Fibroblast of lung (primary cell): ENCODE data around the gene DGCR8. TPM values are rescaled to one million over a fixed set of nuclear protein-coding genes. Genes with fewer than 3 reads are reported as not detected.

Experiments used
- DNase-seq, 2 donors: peaks; one replicate each; pipeline versions ENCODE4 v3.0.0 to v3.0.0-alpha.2; 2010; ENCODE audit warnings: low read depth in 2 of 2
- H2AFZ ChIP-seq: 2 replicates; pipeline ENCODE4 v1.5.1; 2012; ENCODE audit warnings: low read length, control low read depth, inconsistent platforms
- H3K27ac ChIP-seq: 2 replicates; pipeline ENCODE4 v1.5.1; 2011; ENCODE audit warnings: low read length, control low read depth; ENCODE audit not compliant: insufficient read depth
- H3K27me3 ChIP-seq: 2 replicates; pipeline ENCODE4 v1.5.1; 2011; ENCODE audit warnings: mild to moderate bottlenecking, low read length; ENCODE audit not compliant: control insufficient read depth, insufficient read depth
- H3K36me3 ChIP-seq: 2 replicates; pipeline ENCODE4 v1.5.1; 2011; ENCODE audit warnings: low read length; ENCODE audit not compliant: control insufficient read depth, insufficient read depth
- H3K4me1 ChIP-seq: 2 replicates; pipeline ENCODE4 v1.5.1; 2011; ENCODE audit warnings: low read length; ENCODE audit not compliant: control insufficient read depth, insufficient read depth; ENCODE audit errors: extremely low read depth
- H3K4me2 ChIP-seq: 2 replicates; pipeline ENCODE4 v1.5.1; 2011; ENCODE audit warnings: low read length, control low read depth; ENCODE audit not compliant: insufficient read depth; ENCODE audit errors: extremely low read depth
- H3K4me3 ChIP-seq, 4 experiments: fragments of 200-600 bp in 1 of 4; sonication (generic) in 1 of 4; replicated peaks in 1 of 4; 2 replicates each; pipeline ENCODE4 v1.5.1; 2011 to 2016; ENCODE audit warnings: low read length in 4 of 4, low read depth in 3 of 4, mild to moderate bottlenecking in 3 of 4, control low read depth in 2 of 4, inconsistent platforms in 1 of 4, mixed read lengths in 1 of 4; ENCODE audit not compliant: insufficient read depth in 1 of 4; ENCODE audit errors: control extremely low read depth in 1 of 4
- H3K79me2 ChIP-seq: 2 replicates; pipeline ENCODE4 v1.5.1; 2012; ENCODE audit warnings: mild to moderate bottlenecking, low read length, inconsistent platforms; ENCODE audit not compliant: control insufficient read depth, insufficient read depth
- H3K9ac ChIP-seq: 2 replicates; pipeline ENCODE4 v1.5.1; 2011; ENCODE audit warnings: mild to moderate bottlenecking, low read length, control low read depth; ENCODE audit not compliant: insufficient read depth
- H3K9me3 ChIP-seq: 2 replicates; pipeline ENCODE4 v1.5.1; 2012; ENCODE audit warnings: low read depth, low read length; ENCODE audit not compliant: control insufficient read depth, insufficient read depth
- H4K20me1 ChIP-seq: 2 replicates; pipeline ENCODE4 v1.5.1; 2011; ENCODE audit warnings: low read length; ENCODE audit not compliant: control insufficient read depth, insufficient read depth; ENCODE audit errors: extremely low read depth
- CTCF ChIP-seq, 2 donors: IDR thresholded peaks in 1 of 2; conservative IDR thresholded peaks in 1 of 2; 1 replicate in 1 of 2; 2 replicates in 1 of 2; pipeline ENCODE4 v1.5.1; 2011 to 2012; ENCODE audit warnings: low read length in 2 of 2, control low read depth in 1 of 2, inconsistent platforms in 1 of 2, low read depth in 1 of 2, mild to moderate bottlenecking in 1 of 2
- EZH2 ChIP-seq: IDR thresholded peaks from 2 replicates; pipeline ENCODE4 v1.5.1; 2012; ENCODE audit warnings: low read length, control low read depth, mild to moderate bottlenecking; ENCODE audit errors: missing control alignments
- polyA plus RNA-seq, 2 donors: library from polyadenylated mRNA; depleted of rRNA in 1 of 2; stranded (reverse) in 1 of 2; unstranded in 1 of 2; fragments of >200 nt; gene quantifications; 2 replicates each; pipeline ENCODE4 v1.2.1, GENCODE V29; 2011 to 2012; ENCODE audit warnings: missing spikeins in 1 of 2
- total RNA-seq: library from RNA; depleted of rRNA; stranded (reverse); fragments of >200 nt; gene quantifications from 2 replicates; pipeline ENCODE4 v1.2.1, GENCODE V29; 2014

The DGCR8 gene
- total and polyA plus RNA-seq, 2 donors (not counting 1 experiment from before 2014, with no cell fraction given) = 18.8 to 21.3 TPM

DNA sequence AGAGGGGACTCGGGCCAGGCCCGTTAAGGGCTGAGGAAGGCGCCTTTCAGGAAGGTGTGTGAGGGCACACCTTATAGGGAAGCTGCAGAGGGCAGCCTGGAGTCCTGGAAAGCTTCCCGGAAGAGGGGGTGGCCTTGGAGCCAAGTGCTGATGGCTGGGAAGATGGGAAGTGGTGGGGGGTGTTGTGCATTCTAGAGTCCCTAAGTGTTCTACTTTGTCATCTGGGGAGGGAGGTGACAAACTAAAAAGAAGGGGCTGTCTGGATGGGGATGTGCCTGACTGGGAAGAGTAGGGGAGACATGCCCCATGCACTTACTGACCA is 58.3 kb downstream of the DGCR8 start:
- Histone ChIP-seq H2AFZ (no peak overlapping the region), H3K9me3 (no peaks in the 10 kb centered on the region), H3K79me2 (peaks cover 47% of the 10 kb centered on the region), H3K4me1 (no peaks in the 10 kb centered on the region), H3K36me3 (peaks cover 11% of the 10 kb centered on the region), H3K4me3 (no peak overlapping the region), H4K20me1 (no peaks in the 10 kb centered on the region), H3K27ac (no peak overlapping the region), H3K9ac (no peak overlapping the region), H3K4me2 (no peak overlapping the region), H3K27me3 (no peaks in the 10 kb centered on the region)
- TF ChIP-seq EZH2 (no peak), CTCF (conservative IDR thresholded peaks at IDR 0.05 in 1 of 2, IDR thresholded peaks at IDR 0.05 in 1 of 2; ENCODE audit: low read depth in 1 of 2, low read length in 2 of 2) (no peak)
- DNase-seq = no peak

GRCh38 chr22:20138868-20139267 is 58.8 kb downstream of the DGCR8 start:
- Histone ChIP-seq H3K9ac (no peak overlapping the region), H3K4me3 (no peak overlapping the region), H3K27me3 (no peaks in the 10 kb centered on the region), H3K4me2 (no peak overlapping the region), H3K27ac (no peak overlapping the region), H4K20me1 (no peaks in the 10 kb centered on the region), H3K4me1 (no peaks in the 10 kb centered on the region), H2AFZ (no peak overlapping the region), H3K36me3 (peaks cover 12% of the 10 kb centered on the region), H3K79me2 (peaks cover 43% of the 10 kb centered on the region), H3K9me3 (no peaks in the 10 kb centered on the region)
- no peak for TF ChIP-seq EZH2
- TF ChIP-seq CTCF (conservative IDR thresholded peaks at IDR 0.05 in 1 of 2, IDR thresholded peaks at IDR 0.05 in 1 of 2; ENCODE audit: low read depth in 1 of 2, low read length in 2 of 2) = no peak
- no peak for DNase-seq

- Histone ChIP-seq H2AFZ (no peak overlapping the region), H3K36me3 (peaks cover 14% of the 10 kb centered on the region), H3K27me3 (no peaks in the 10 kb centered on the region), H3K4me2 (no peak overlapping the region), H3K4me1 (no peaks in the 10 kb centered on the region), H3K27ac (no peak overlapping the region), H3K9ac (no peak overlapping the region), H4K20me1 (no peaks in the 10 kb centered on the region), H3K4me3 (no peak overlapping the region), H3K9me3 (no peaks in the 10 kb centered on the region), H3K79me2 (peaks cover 36% of the 10 kb centered on the region)
- TF ChIP-seq EZH2 (no peak), CTCF (conservative IDR thresholded peaks at IDR 0.05 in 1 of 2, IDR thresholded peaks at IDR 0.05 in 1 of 2; ENCODE audit: low read depth in 1 of 2, low read length in 2 of 2) (no peak)
- no peak for DNase-seq
These were observed 59.5 kb downstream of the DGCR8 start for GRCh38 chr22:20139391-20140106.
